Keratinocyte (primary cell): ENCODE measurements around the gene TUBGCP3. TPM values are rescaled to one million over a fixed set of nuclear protein-coding genes. Genes with fewer than 3 reads are reported as not detected.

Source experiments
- DNase-seq: peaks from one replicate; pipeline ENCODE4 v3.0.0-alpha.2; 2011; ENCODE audit warnings: low read depth, missing footprints, low spot score
- FAIRE-seq: peaks from 2 replicates; lab custom pipeline; 2011; peaks lifted over from hg19 to GRCh38; lab: Jason Lieb, UNC
- H2AFZ ChIP-seq: 2 replicates; pipeline ENCODE4 v1.6.0; 2012; ENCODE audit warnings: low read length, control low read depth, inconsistent platforms; ENCODE audit not compliant: control insufficient read depth
- H3K27ac ChIP-seq: 2 replicates; pipeline ENCODE4 v1.5.1; 2011; ENCODE audit warnings: low read length; ENCODE audit not compliant: control insufficient read depth, insufficient read depth
- H3K27me3 ChIP-seq: 3 replicates; pipeline ENCODE4 v1.6.0; 2011; ENCODE audit warnings: low read length; ENCODE audit not compliant: control insufficient read depth, insufficient read depth; ENCODE audit errors: extremely low read depth
- H3K36me3 ChIP-seq, 2 experiments: 2 replicates in 1 of 2; 3 replicates in 1 of 2; pipeline ENCODE4 v1.5.1; 2011; ENCODE audit warnings: low read length in 2 of 2, mild to moderate bottlenecking in 1 of 2; ENCODE audit not compliant: control insufficient read depth in 2 of 2, insufficient read depth in 2 of 2; ENCODE audit errors: extremely low read depth in 1 of 2
- H3K4me1 ChIP-seq: 3 replicates; pipeline ENCODE4 v1.5.1; 2011; ENCODE audit warnings: low read length; ENCODE audit not compliant: control insufficient read depth, insufficient read depth; ENCODE audit errors: extremely low read depth
- H3K4me2 ChIP-seq: 3 replicates; pipeline ENCODE4 v1.6.0; 2011; ENCODE audit warnings: low read depth, low read length; ENCODE audit not compliant: control insufficient read depth, insufficient read depth; ENCODE audit errors: extremely low read depth
- H3K4me3 ChIP-seq, 3 experiments: fragments of 200-600 bp in 1 of 3; sonication (generic) in 1 of 3; 2 replicates in 2 of 3; 3 replicates in 1 of 3; pipeline ENCODE4 v1.5.1; 2011 to 2016; ENCODE audit warnings: low read length in 3 of 3, mild to moderate bottlenecking in 3 of 3, control low read depth in 2 of 3, inconsistent platforms in 1 of 3, low read depth in 1 of 3, mixed read lengths in 1 of 3, mixed run types in 1 of 3, moderate library complexity in 1 of 3; ENCODE audit not compliant: control insufficient read depth in 2 of 3, insufficient read depth in 2 of 3; ENCODE audit errors: extremely low read depth in 1 of 3
- H3K79me2 ChIP-seq: 2 replicates; pipeline ENCODE4 v1.6.0; 2012; ENCODE audit warnings: low read length; ENCODE audit not compliant: control insufficient read depth, insufficient read depth
- H3K9ac ChIP-seq: 3 replicates; pipeline ENCODE4 v1.6.0; 2011; ENCODE audit warnings: low read length; ENCODE audit not compliant: control insufficient read depth, insufficient read depth; ENCODE audit errors: extremely low read depth
- H3K9me1 ChIP-seq: 3 replicates; pipeline ENCODE4 v1.6.0; 2011; ENCODE audit warnings: low read length; ENCODE audit not compliant: control insufficient read depth, insufficient read depth; ENCODE audit errors: extremely low read depth
- H3K9me3 ChIP-seq: 2 replicates; pipeline ENCODE4 v1.5.1; 2012; ENCODE audit warnings: low read depth, low read length; ENCODE audit not compliant: control insufficient read depth
- H4K20me1 ChIP-seq: 3 replicates; pipeline ENCODE4 v1.6.0; 2011; ENCODE audit warnings: low read length; ENCODE audit not compliant: control insufficient read depth, insufficient read depth; ENCODE audit errors: extremely low read depth
- EZH2 ChIP-seq: IDR thresholded peaks from one replicate; pipeline ENCODE4 v1.6.1; 2012; ENCODE audit warnings: inconsistent platforms, mild to moderate bottlenecking, low read length, moderate library complexity
- dilution Hi-C: fragments of 300-500 bp; cut with MboI; formaldehyde crosslinking; loops from one replicate; pipeline ENCODE4 v1.7.0; 2020; ENCODE audit warnings: low sequenced_read_pairs; ENCODE audit not compliant: extremely low pct_ligation_motif_present
- polyA plus RNA-seq, 5 experiments: library from polyadenylated mRNA; depleted of rRNA in 3 of 5; stranded (reverse) in 3 of 5; stranded (forward) in 1 of 5; unstranded in 1 of 5; fragments of >200 nt; gene quantifications; 1 replicate in 1 of 5; 2 replicates in 3 of 5; 3 replicates in 1 of 5; pipeline versions ENCODE4 v1.2.1 to v1.2.3, GENCODE V29; 2011 to 2012; ENCODE audit warnings: missing spikeins in 2 of 5, low read depth in 1 of 5, low replicate concordance in 1 of 5
- TF ChIP-seq, protein P1 (sequence below), 3 experiments: IDR thresholded peaks in 1 of 3; conservative IDR thresholded peaks in 1 of 3; optimal IDR thresholded peaks in 1 of 3; 2 replicates in 2 of 3; 3 replicates in 1 of 3; pipeline versions ENCODE3 to v1.5.1; 2011; ENCODE audit warnings: low read length in 3 of 3, mild to moderate bottlenecking in 3 of 3, moderate library complexity in 2 of 3, control low read depth in 1 of 3, inconsistent platforms in 1 of 3; ENCODE audit not compliant: insufficient read depth in 2 of 3; ENCODE audit errors: extremely low read depth in 1 of 3

TUBGCP3 gene
- polyA plus RNA-seq, 1 donor (not counting 4 experiments of a cell fraction or from before 2014, with no cell fraction given): 14.0 TPM

DNA sequence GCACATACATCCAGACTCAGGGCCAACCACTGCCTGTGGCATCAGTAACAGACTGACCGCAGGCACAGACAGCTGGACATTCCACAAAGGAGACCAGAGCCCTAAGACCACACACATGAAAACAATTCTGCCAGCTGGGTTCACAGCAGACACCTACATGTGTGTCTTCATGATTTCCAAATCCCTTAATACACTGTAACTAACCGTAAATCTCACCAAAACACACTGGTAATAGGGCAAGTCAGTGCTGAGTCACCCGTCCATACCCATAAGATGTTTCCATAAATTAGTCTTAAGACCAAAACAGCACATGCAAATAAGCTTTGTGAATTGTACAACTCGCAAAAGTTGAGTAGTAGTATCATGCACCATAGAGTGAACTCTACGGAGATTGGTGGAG lies 65.4 kb downstream of the TUBGCP3 start:
- H3K4me2 ChIP-seq: no peak overlapping the region
- no peak overlapping the region for H2AFZ ChIP-seq
- H3K27ac ChIP-seq: no peak overlapping the region
- H3K9ac ChIP-seq: no peak overlapping the region
- FAIRE-seq (no peak), DNase-seq (no peak)
- dilution Hi-C loops: no loop called here
- peaks cover 2% of the 10 kb centered on the region for H3K79me2 ChIP-seq
- H4K20me1 ChIP-seq: no peaks in the 10 kb centered on the region
- no peaks in the 10 kb centered on the region for H3K4me1 ChIP-seq
- no peaks in the 10 kb centered on the region for H3K9me3 ChIP-seq
- TF ChIP-seq, protein P1, sequence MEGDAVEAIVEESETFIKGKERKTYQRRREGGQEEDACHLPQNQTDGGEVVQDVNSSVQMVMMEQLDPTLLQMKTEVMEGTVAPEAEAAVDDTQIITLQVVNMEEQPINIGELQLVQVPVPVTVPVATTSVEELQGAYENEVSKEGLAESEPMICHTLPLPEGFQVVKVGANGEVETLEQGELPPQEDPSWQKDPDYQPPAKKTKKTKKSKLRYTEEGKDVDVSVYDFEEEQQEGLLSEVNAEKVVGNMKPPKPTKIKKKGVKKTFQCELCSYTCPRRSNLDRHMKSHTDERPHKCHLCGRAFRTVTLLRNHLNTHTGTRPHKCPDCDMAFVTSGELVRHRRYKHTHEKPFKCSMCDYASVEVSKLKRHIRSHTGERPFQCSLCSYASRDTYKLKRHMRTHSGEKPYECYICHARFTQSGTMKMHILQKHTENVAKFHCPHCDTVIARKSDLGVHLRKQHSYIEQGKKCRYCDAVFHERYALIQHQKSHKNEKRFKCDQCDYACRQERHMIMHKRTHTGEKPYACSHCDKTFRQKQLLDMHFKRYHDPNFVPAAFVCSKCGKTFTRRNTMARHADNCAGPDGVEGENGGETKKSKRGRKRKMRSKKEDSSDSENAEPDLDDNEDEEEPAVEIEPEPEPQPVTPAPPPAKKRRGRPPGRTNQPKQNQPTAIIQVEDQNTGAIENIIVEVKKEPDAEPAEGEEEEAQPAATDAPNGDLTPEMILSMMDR (optimal IDR thresholded peaks at IDR 0.05 in 1 of 3, IDR thresholded peaks at IDR 0.05 in 1 of 3, conservative IDR thresholded peaks at IDR 0.05 in 1 of 3; ENCODE audit: extremely low read depth in 1 of 3, insufficient read depth in 2 of 3, low read length in 3 of 3): no peak
- no peak for TF ChIP-seq EZH2
- H3K9me1 ChIP-seq: no peaks in the 10 kb centered on the region
- peaks cover 3 to 24% of the 10 kb centered on the region in 2 experiments for H3K36me3 ChIP-seq
- no peak overlapping the region for H3K4me3 ChIP-seq
- H3K27me3 ChIP-seq: no peaks in the 10 kb centered on the region

DNA sequence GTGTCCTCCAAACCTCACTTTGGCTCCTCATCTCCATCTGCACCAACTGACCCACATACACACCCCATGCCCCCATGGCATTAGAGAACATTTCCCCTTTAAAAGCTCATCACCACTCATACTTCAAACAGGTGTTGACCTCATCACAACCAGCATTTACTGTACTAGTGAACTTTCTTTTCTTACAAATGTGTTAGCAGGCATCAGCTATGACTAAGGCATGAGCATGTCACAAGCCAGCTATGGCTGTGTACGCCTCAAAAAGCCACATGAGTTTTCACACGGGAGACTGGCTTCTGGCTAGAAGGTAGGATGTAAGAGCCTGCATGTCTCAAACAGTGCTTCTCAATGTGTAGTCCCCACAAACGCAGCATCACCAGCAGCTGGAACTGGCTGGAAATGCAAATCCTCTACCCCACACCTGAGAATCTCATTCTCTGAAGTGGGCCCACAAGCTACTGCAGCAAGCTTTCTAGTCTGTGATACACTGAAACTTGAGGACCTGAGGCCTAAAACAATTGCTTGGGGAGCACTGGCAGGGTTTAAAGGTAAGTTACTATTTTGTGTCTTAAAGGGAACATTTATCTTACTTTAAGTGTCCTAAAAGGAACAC lies 66.8 kb downstream of the TUBGCP3 start:
- H3K4me1 ChIP-seq: no peaks in the 10 kb centered on the region
- no peak for TF ChIP-seq EZH2
- TF ChIP-seq, protein P1 (optimal IDR thresholded peaks at IDR 0.05 in 1 of 3, IDR thresholded peaks at IDR 0.05 in 1 of 3, conservative IDR thresholded peaks at IDR 0.05 in 1 of 3; ENCODE audit: extremely low read depth in 1 of 3, insufficient read depth in 2 of 3, low read length in 3 of 3): no peak
- no peak overlapping the region for H2AFZ ChIP-seq
- FAIRE-seq (no peak), DNase-seq (no peak)
- H3K4me2 ChIP-seq: no peak overlapping the region
- H3K27ac ChIP-seq: no peak overlapping the region
- no peak overlapping the region for H3K9ac ChIP-seq
- H3K79me2 ChIP-seq: peaks cover under 1% of the 10 kb centered on the region
- no peaks in the 10 kb centered on the region for H3K9me3 ChIP-seq
- H4K20me1 ChIP-seq: no peaks in the 10 kb centered on the region
- H3K4me3 ChIP-seq: no peak overlapping the region
- dilution Hi-C loops: no loop called here
- no peaks in the 10 kb centered on the region for H3K27me3 ChIP-seq
- H3K36me3 ChIP-seq: peaks cover 4 to 18% of the 10 kb centered on the region in 2 experiments
- no peaks in the 10 kb centered on the region for H3K9me1 ChIP-seq
